ENCODE data around the gene PHYHIPL. TPM values are rescaled to one million over a fixed set of nuclear protein-coding genes. Genes with fewer than 3 reads are reported as not detected.

PHYHIPL gene
- total and polyA plus RNA-seq, 10 donors, result 0.03 to 0.04 TPM; not detected in 8

DNA sequence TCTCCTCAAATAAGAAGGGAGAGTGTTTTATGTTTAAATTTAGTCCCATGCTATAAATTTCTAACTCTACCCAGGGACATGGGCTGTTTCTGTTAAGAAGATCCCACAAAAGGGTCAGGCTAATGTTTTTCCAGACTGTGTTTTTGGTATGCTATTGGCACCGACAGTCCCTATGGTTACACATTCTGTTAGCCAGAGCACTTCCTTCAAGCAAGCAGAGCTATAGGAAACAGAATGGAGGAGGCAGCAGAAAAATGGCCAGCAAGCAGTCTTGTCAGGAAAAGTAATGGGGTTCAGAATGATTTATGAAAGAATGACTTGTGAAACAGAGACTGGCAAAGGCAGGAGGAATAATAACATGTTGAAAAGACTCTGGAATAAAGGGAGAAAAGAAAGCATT, 44.8 kb upstream of the PHYHIPL start:
- no peak for DNase-seq
- intact Hi-C loops (cut with DNase I; ENCODE audit: low total_unique reads), result no loop called here
- no peaks in the 10 kb centered on the region for H3K27me3 ChIP-seq (replicated peaks in 1 of 7)
- no peak overlapping the region for H3K27ac ChIP-seq
- TF ChIP-seq, protein P1, sequence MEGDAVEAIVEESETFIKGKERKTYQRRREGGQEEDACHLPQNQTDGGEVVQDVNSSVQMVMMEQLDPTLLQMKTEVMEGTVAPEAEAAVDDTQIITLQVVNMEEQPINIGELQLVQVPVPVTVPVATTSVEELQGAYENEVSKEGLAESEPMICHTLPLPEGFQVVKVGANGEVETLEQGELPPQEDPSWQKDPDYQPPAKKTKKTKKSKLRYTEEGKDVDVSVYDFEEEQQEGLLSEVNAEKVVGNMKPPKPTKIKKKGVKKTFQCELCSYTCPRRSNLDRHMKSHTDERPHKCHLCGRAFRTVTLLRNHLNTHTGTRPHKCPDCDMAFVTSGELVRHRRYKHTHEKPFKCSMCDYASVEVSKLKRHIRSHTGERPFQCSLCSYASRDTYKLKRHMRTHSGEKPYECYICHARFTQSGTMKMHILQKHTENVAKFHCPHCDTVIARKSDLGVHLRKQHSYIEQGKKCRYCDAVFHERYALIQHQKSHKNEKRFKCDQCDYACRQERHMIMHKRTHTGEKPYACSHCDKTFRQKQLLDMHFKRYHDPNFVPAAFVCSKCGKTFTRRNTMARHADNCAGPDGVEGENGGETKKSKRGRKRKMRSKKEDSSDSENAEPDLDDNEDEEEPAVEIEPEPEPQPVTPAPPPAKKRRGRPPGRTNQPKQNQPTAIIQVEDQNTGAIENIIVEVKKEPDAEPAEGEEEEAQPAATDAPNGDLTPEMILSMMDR (IDR thresholded peaks at IDR 0.05 in 8 of 11, conservative IDR thresholded peaks at IDR 0.05 in 3 of 11), result no peak
- no peak for TF ChIP-seq POLR2A (IDR thresholded peaks at IDR 0.05)
- TF ChIP-seq POLR2AphosphoS5 (IDR thresholded peaks at IDR 0.05), result no peak
- H3K4me3 ChIP-seq, result no peak overlapping the region
- WGBS, 5 donors, result 4 to 26% (median 22%) methylated on average over 1 of the region's 1 CpG
- no peaks in the 10 kb centered on the region for H3K4me1 ChIP-seq
- H3K9me3 ChIP-seq, result no peaks in the 10 kb centered on the region
- no peaks in the 10 kb centered on the region for H3K36me3 ChIP-seq

DNA sequence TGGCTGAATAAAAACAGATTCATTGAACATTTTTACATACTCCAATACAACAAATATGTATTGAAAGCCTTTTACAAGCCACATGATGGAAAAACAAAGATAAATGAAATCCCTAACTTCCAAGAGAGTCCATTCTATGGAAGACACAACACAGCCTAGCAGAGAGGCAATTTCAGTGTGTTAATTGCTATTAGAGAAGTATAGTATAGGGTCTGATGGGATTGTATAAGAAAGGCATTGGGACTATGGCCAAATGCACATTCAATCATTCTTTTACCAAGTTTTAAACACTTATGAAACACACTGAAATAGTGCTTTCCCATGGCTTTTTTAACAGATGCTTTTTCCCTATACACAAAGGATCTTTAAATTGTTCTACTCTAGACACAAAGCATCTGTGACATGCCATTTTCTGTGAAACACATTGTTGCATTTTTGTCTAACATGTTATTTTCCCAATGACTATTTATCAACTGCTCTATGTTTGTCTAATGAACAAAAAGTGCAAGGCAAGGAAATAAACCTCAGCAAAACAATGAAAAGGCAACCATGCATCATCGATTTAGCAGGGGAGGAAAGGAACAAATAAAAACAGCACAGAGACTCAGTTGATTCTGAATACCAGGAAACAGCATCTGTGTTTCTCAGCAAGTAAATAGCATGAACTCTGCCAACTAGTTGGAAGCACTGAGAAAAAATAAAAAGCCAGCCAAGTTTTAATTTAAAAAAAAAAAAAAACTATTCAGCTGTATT, 42.4 kb upstream of the PHYHIPL start:
- Histone ChIP-seq H3K27ac (no peak overlapping the region), H3K36me3 (no peaks in the 10 kb centered on the region), H3K27me3 (replicated peaks in 1 of 7) (no peaks in the 10 kb centered on the region), H3K4me1 (no peaks in the 10 kb centered on the region), H3K9me3 (peaks cover 0 to 4% (median 0%) of the 10 kb centered on the region in 8 donors), H3K4me3 (no peak overlapping the region)
- no peak for TF ChIP-seq POLR2A (IDR thresholded peaks at IDR 0.05)
- TF ChIP-seq, protein P1 (IDR thresholded peaks at IDR 0.05 in 8 of 11, conservative IDR thresholded peaks at IDR 0.05 in 3 of 11), result no peak
- TF ChIP-seq POLR2AphosphoS5 (IDR thresholded peaks at IDR 0.05), result no peak
- intact Hi-C loops (cut with DNase I; ENCODE audit: low total_unique reads), result no loop called here
- DNase-seq, result no peak
- WGBS, 5 donors, result 14 to 17% (median 17%) methylated on average over 1 of the region's 1 CpG

DNA sequence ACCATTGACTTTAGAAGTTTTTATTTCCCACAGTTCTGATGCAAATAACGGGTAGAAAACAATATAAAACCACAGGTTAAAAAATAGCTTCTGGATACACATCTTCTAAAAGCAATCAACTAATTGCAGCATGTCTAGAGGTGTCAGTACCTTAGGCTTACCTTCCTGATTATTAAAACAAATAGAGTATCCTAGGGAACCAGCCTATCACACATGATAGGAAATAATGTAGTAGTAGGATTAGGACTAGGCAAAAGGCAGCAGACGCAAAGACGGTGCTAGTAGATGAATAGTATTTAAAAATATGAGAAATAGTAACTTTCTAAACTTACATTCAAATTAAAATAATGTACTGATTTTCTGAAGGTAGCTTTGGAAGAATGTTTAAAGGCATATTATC, 41.7 kb upstream of the PHYHIPL start:
- H3K4me3 ChIP-seq, result no peak overlapping the region
- intact Hi-C loops (cut with DNase I; ENCODE audit: low total_unique reads), result no loop called here
- H3K9me3 ChIP-seq, result peaks cover 0 to 4% (median 0%) of the 10 kb centered on the region in 8 donors
- no peaks in the 10 kb centered on the region for H3K4me1 ChIP-seq
- no peak for DNase-seq
- TF ChIP-seq, protein P1 (IDR thresholded peaks at IDR 0.05 in 8 of 11, conservative IDR thresholded peaks at IDR 0.05 in 3 of 11), result no peak
- TF ChIP-seq POLR2A (IDR thresholded peaks at IDR 0.05) (no peak), POLR2AphosphoS5 (IDR thresholded peaks at IDR 0.05) (no peak)
- no peaks in the 10 kb centered on the region for H3K27me3 ChIP-seq (replicated peaks in 1 of 7)
- WGBS, 5 donors, result 80 to 89% (median 83%) methylated on average over 3 of the region's 3 CpGs
- no peak overlapping the region for H3K27ac ChIP-seq
- H3K36me3 ChIP-seq, result no peaks in the 10 kb centered on the region

DNA sequence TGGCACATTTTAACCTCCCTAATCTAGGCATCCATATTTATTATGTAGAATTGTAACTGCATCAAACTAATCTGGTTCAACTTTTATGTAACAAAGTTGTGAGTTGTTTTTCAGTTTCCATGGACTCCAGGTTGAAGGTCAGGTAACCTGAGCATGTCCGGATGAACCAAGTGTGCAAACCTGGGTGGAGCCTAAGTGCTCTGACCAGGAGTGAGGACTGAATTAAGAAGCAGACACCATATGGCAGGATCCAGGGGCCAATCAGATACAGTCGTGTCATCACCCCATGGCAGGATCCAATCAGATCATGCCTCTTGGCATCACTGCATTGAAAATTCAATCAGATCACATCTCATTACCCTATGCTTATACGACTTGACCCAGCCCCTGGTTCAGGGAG, 41.2 kb upstream of the PHYHIPL start:
- no peak overlapping the region for H3K4me3 ChIP-seq
- no peaks in the 10 kb centered on the region for H3K36me3 ChIP-seq
- H3K9me3 ChIP-seq, result peaks cover 0 to 4% (median 0%) of the 10 kb centered on the region in 8 donors
- no peaks in the 10 kb centered on the region for H3K27me3 ChIP-seq (replicated peaks in 1 of 7)
- intact Hi-C loops (cut with DNase I; ENCODE audit: low total_unique reads), result no loop called here
- no peak for DNase-seq
- H3K27ac ChIP-seq, result no peak overlapping the region
- TF ChIP-seq POLR2AphosphoS5 (IDR thresholded peaks at IDR 0.05), result no peak
- H3K4me1 ChIP-seq, result no peaks in the 10 kb centered on the region
- WGBS, 5 donors, result 52 to 76% (median 65%) methylated on average over 3 of the region's 3 CpGs
